ENCODE data around the gene PPP2R5C. TPM values are rescaled to one million over a fixed set of nuclear protein-coding genes. Genes with fewer than 3 reads are reported as not detected.

PPP2R5C gene
- polyA plus RNA-seq, 1 donor from 2014 or later = 111 TPM

DNA sequence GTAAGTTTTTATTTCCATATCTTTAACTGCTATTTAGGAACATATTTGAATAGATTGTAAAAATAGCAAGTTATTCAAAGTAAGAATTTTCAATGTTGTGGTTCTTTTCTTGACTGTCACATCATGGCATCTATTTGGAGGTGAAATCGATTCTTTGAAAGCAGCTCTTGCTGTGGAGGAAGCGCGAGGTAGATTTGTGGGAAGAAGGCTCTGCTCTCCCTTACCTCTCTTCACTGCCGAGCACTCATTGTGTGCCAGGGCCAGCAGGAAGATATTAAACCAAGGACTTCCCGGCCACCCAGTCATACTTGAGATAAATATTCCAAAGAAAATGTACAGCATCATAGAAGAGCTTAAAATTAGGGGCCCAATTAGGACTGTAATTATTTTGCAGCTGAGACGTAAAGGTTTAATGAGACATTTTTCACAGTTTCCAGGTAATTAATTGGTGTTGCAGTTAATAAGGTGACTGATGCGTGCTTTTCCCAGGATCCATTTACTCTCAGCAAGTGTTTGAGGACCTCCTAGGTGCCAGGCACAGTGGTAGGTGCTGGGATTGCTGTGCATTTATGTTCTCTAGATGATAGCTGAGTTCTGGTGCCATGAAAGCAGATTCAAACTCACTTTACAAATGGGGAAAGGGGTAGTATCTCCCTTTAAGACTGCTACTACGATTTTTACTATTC, 113.7 kb downstream of the PPP2R5C start:
- Histone ChIP-seq H3K27ac (ENCODE audit: low read length) (no peak overlapping the region), H3K4me3 (ENCODE audit: low read length) (no peak overlapping the region), H3K79me2 (replicated peaks; ENCODE audit: insufficient read depth, low read length) (peaks cover 42% of the 10 kb centered on the region), H3K9me2 (ENCODE audit: insufficient read depth, low read length) (no peaks in the 10 kb centered on the region), H2AFZ (ENCODE audit: low read depth, low read length) (no peak overlapping the region), H4K20me1 (ENCODE audit: insufficient read depth) (no peaks in the 10 kb centered on the region), H3K27me3 (ENCODE audit: insufficient read depth, low read depth, low read length) (no peaks in the 10 kb centered on the region), H3K36me3 (ENCODE audit: insufficient read depth, low read length) (no peaks in the 10 kb centered on the region), H3F3A (ENCODE audit: insufficient read depth, low read length, poor library complexity, severe bottlenecking) (no peaks in the 10 kb centered on the region), H3K9ac (ENCODE audit: low read length) (no peak overlapping the region), H3K4me2 (ENCODE audit: low read length) (no peak overlapping the region), H3K9me3 (ENCODE audit: low read length) (no peaks in the 10 kb centered on the region)
- no peak for TF ChIP-seq TAF1 (IDR thresholded peaks at IDR 0.05; ENCODE audit: low read depth)
- no peak for TF ChIP-seq EP300 (conservative IDR thresholded peaks at IDR 0.05; ENCODE audit: poor library complexity, severe bottlenecking)
- TF ChIP-seq, protein P1, sequence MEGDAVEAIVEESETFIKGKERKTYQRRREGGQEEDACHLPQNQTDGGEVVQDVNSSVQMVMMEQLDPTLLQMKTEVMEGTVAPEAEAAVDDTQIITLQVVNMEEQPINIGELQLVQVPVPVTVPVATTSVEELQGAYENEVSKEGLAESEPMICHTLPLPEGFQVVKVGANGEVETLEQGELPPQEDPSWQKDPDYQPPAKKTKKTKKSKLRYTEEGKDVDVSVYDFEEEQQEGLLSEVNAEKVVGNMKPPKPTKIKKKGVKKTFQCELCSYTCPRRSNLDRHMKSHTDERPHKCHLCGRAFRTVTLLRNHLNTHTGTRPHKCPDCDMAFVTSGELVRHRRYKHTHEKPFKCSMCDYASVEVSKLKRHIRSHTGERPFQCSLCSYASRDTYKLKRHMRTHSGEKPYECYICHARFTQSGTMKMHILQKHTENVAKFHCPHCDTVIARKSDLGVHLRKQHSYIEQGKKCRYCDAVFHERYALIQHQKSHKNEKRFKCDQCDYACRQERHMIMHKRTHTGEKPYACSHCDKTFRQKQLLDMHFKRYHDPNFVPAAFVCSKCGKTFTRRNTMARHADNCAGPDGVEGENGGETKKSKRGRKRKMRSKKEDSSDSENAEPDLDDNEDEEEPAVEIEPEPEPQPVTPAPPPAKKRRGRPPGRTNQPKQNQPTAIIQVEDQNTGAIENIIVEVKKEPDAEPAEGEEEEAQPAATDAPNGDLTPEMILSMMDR (IDR thresholded peaks at IDR 0.05; ENCODE audit: poor library complexity, severe bottlenecking) = no peak
- no peak for TF ChIP-seq SMC3 (conservative IDR thresholded peaks at IDR 0.05; ENCODE audit: poor library complexity)
- no peak for TF ChIP-seq RAD21 (conservative IDR thresholded peaks at IDR 0.05)
- no peak for TF ChIP-seq MXI1 (conservative IDR thresholded peaks at IDR 0.05; ENCODE audit: poor library complexity, severe bottlenecking)
- TF ChIP-seq REST (IDR thresholded peaks at IDR 0.05; ENCODE audit: borderline replicate concordance) = no peak
- no peak for TF ChIP-seq POLR2AphosphoS5 (IDR thresholded peaks at IDR 0.05)
- TF ChIP-seq EZH2 (IDR thresholded peaks at IDR 0.05; ENCODE audit: borderline replicate concordance, insufficient read depth, low read length, poor library complexity, severe bottlenecking) = no peak

GRCh38 chr14:101875727-101876554, 114.4 kb downstream of the PPP2R5C start:
- Histone ChIP-seq H3K4me2 (ENCODE audit: low read length) (no peak overlapping the region), H4K20me1 (ENCODE audit: insufficient read depth) (no peaks in the 10 kb centered on the region)
- TF ChIP-seq, protein P1 (IDR thresholded peaks at IDR 0.05; ENCODE audit: poor library complexity, severe bottlenecking) = no peak
- no peak for TF ChIP-seq MXI1 (conservative IDR thresholded peaks at IDR 0.05; ENCODE audit: poor library complexity, severe bottlenecking)
- no peak for TF ChIP-seq POLR2AphosphoS5 (IDR thresholded peaks at IDR 0.05)
- TF ChIP-seq TAF1 (IDR thresholded peaks at IDR 0.05; ENCODE audit: low read depth) = no peak

More at GRCh38 chr14:101875727-101876554, 114.4 kb downstream of the PPP2R5C start:
- Histone ChIP-seq H3K79me2 (replicated peaks; ENCODE audit: insufficient read depth, low read length) (peaks cover 40% of the 10 kb centered on the region), H3K9ac (ENCODE audit: low read length) (no peak overlapping the region), H3K9me2 (ENCODE audit: insufficient read depth, low read length) (no peaks in the 10 kb centered on the region), H3K4me3 (ENCODE audit: low read length) (no peak overlapping the region), H3F3A (ENCODE audit: insufficient read depth, low read length, poor library complexity, severe bottlenecking) (no peaks in the 10 kb centered on the region), H3K27ac (ENCODE audit: low read length) (no peak overlapping the region), H2AFZ (ENCODE audit: low read depth, low read length) (no peak overlapping the region), H3K9me3 (ENCODE audit: low read length) (no peaks in the 10 kb centered on the region), H3K27me3 (ENCODE audit: insufficient read depth, low read depth, low read length) (no peaks in the 10 kb centered on the region), H3K36me3 (ENCODE audit: insufficient read depth, low read length) (no peaks in the 10 kb centered on the region)
